Neural cell (in vitro differentiated cells): ENCODE data around the gene ACSL5.

Experiments
- EP300 ChIP-seq: fragments of 450-650 bp; conservative IDR thresholded peaks from 2 replicates; pipeline ENCODE4 v1.6.1; 2014; ENCODE audit warnings: antibody characterized with exemption, mild to moderate bottlenecking, moderate library complexity; ENCODE audit not compliant: poor library complexity, severe bottlenecking
- EZH2 ChIP-seq: fragments of 200-600, 300-800 bp; shearing (Covaris generic), sonication (generic); IDR thresholded peaks from 2 replicates; pipeline ENCODE4 v1.6.1; 2014; ENCODE audit warnings: antibody characterized with exemption, low read length, borderline replicate concordance, mild to moderate bottlenecking; ENCODE audit not compliant: insufficient read depth, poor library complexity, severe bottlenecking
- MXI1 ChIP-seq: fragments of 450-650 bp; conservative IDR thresholded peaks from 2 replicates; pipeline ENCODE4 v1.6.1; 2014; ENCODE audit warnings: antibody characterized with exemption, mild to moderate bottlenecking; ENCODE audit not compliant: poor library complexity, severe bottlenecking
- POLR2AphosphoS5 ChIP-seq: IDR thresholded peaks from 2 replicates; pipeline ENCODE4 v1.6.1; 2012
- RAD21 ChIP-seq: fragments of 450-650 bp; conservative IDR thresholded peaks from 2 replicates; pipeline ENCODE4 v1.6.1; 2014; ENCODE audit warnings: antibody characterized with exemption, mild to moderate bottlenecking, moderate library complexity
- SMC3 ChIP-seq: fragments of 450-650 bp; conservative IDR thresholded peaks from 2 replicates; pipeline ENCODE4 v1.6.1; 2014; ENCODE audit warnings: antibody characterized with exemption, mild to moderate bottlenecking, moderate library complexity; ENCODE audit not compliant: poor library complexity
- TAF1 ChIP-seq: IDR thresholded peaks from 2 replicates; pipeline ENCODE4 v1.6.1; 2012; ENCODE audit warnings: low read depth
- TF ChIP-seq, protein P1 (sequence below): fragments of 450-650 bp; IDR thresholded peaks from 2 replicates; pipeline ENCODE4 v1.5.1; 2014; ENCODE audit warnings: antibody characterized with exemption, mild to moderate bottlenecking, moderate library complexity; ENCODE audit not compliant: poor library complexity, severe bottlenecking
- TF ChIP-seq, protein P2 (sequence below): IDR thresholded peaks from 2 replicates; pipeline ENCODE4 v1.6.1; 2012; ENCODE audit warnings: borderline replicate concordance

DNA sequence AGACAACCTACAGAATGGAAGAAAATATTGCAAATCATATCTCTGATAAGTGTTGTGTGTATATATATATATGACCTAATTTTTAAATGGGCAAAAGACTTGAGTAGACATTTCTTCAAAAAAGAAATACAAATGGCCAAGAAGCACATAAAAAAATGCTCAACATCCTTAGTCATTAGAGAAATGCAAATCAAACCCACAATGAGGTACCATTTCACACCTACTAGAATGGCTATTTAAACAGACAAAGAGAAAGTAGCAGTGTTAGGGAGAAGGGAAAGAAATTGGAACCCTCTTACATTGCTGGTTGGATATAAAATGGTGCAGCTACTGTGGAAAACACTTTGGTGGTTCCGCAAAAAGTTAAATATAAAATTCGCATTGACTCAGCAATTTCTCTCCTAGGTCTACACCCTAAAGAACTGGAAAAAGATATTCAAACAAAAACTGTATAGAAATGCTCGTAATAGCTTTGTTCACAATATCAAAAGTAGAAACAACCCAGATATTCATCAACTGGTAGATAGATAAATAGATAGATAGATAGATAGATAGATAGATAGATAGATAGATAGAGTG lies 16.3 kb downstream of the ACSL5 start:
- TF ChIP-seq, protein P1, sequence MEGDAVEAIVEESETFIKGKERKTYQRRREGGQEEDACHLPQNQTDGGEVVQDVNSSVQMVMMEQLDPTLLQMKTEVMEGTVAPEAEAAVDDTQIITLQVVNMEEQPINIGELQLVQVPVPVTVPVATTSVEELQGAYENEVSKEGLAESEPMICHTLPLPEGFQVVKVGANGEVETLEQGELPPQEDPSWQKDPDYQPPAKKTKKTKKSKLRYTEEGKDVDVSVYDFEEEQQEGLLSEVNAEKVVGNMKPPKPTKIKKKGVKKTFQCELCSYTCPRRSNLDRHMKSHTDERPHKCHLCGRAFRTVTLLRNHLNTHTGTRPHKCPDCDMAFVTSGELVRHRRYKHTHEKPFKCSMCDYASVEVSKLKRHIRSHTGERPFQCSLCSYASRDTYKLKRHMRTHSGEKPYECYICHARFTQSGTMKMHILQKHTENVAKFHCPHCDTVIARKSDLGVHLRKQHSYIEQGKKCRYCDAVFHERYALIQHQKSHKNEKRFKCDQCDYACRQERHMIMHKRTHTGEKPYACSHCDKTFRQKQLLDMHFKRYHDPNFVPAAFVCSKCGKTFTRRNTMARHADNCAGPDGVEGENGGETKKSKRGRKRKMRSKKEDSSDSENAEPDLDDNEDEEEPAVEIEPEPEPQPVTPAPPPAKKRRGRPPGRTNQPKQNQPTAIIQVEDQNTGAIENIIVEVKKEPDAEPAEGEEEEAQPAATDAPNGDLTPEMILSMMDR = no peak
- TF ChIP-seq SMC3 (no peak), EZH2 (no peak), POLR2AphosphoS5 (no peak), EP300 (no peak), TAF1 (no peak), MXI1 (no peak), RAD21 (no peak)
- TF ChIP-seq, protein P2, sequence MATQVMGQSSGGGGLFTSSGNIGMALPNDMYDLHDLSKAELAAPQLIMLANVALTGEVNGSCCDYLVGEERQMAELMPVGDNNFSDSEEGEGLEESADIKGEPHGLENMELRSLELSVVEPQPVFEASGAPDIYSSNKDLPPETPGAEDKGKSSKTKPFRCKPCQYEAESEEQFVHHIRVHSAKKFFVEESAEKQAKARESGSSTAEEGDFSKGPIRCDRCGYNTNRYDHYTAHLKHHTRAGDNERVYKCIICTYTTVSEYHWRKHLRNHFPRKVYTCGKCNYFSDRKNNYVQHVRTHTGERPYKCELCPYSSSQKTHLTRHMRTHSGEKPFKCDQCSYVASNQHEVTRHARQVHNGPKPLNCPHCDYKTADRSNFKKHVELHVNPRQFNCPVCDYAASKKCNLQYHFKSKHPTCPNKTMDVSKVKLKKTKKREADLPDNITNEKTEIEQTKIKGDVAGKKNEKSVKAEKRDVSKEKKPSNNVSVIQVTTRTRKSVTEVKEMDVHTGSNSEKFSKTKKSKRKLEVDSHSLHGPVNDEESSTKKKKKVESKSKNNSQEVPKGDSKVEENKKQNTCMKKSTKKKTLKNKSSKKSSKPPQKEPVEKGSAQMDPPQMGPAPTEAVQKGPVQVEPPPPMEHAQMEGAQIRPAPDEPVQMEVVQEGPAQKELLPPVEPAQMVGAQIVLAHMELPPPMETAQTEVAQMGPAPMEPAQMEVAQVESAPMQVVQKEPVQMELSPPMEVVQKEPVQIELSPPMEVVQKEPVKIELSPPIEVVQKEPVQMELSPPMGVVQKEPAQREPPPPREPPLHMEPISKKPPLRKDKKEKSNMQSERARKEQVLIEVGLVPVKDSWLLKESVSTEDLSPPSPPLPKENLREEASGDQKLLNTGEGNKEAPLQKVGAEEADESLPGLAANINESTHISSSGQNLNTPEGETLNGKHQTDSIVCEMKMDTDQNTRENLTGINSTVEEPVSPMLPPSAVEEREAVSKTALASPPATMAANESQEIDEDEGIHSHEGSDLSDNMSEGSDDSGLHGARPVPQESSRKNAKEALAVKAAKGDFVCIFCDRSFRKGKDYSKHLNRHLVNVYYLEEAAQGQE = no peak
